Left cardiac atrium (tissue), 4 donors: ENCODE results near the gene TOR1B. TPM values are rescaled to one million over a fixed set of nuclear protein-coding genes. Genes with fewer than 3 reads are reported as not detected.

Experiments
- ATAC-seq, 2 donors: fragments of 200-7000 bp; cut with Tn5 transposase; one replicate each; pipeline ENCODE4 v1.9.1; 2020; ENCODE audit warnings: mild to moderate bottlenecking in 2 of 2, moderate library complexity in 2 of 2
- DNase-seq: peaks from one replicate; pipeline ENCODE4 v3.0.0-alpha.2; 2020
- intact Hi-C, 2 donors: fragments of 100-400 bp; cut with DNase I; formaldehyde crosslinking; loops; one replicate each; pipeline versions ENCODE4 v1.14.1 to v1.15.1; 2022 to 2023
- total RNA-seq, 2 donors: library from RNA; stranded (reverse); fragmentation: NEBNext Ultra II Directional; extraction: Animal tissue kit (Norgen Biotek cat#: 25700); gene quantifications; one replicate each; pipeline ENCODE4 v1.2.1, GENCODE V29; 2021
- donor health status: DM: no; HTN: yes; CAD: no.
- donor health status: DM: no; HTN: yes; CAD: no; lungs with severe emphysema.
- donor health status: DM: yes; HTN: yes; CAD: no.
- donor health status: Dilated cardiomyopathy.

The TOR1B gene
- total RNA-seq, 2 donors from 2014 or later, result 11.6 to 12.7 TPM

- intact Hi-C loops, result no loop called here
- DNase-seq, result no peak
- ATAC-seq, result no peak
Measured at GRCh38 chr9:129806061-129806460, 3.1 kb downstream of the TOR1B start.

- intact Hi-C loops, result no loop called here
- DNase-seq (no peak), ATAC-seq (no peak)
Measured at GRCh38 chr9:129809346-129809745, 6.4 kb downstream of the TOR1B start.

- intact Hi-C loops, result no loop called here
- DNase-seq, result no peak
- ATAC-seq, result no peak
Measured at GRCh38 chr9:129810116-129810515, 7.1 kb downstream of the TOR1B start.

- intact Hi-C loops, result no loop called here
- DNase-seq, result no peak
- no peak for ATAC-seq
Measured at GRCh38 chr9:129810788-129811187, 7.8 kb downstream of the TOR1B start.

- ATAC-seq (no peak), DNase-seq (no peak)
- intact Hi-C loops, result no loop called here
Measured at GRCh38 chr9:129811967-129812363, 9.0 kb downstream of the TOR1B start.

- DNase-seq (no peak), ATAC-seq (no peak)
- intact Hi-C loops, result no loop called here
Measured at GRCh38 chr9:129812385-129812784, 9.4 kb downstream of the TOR1B start.

- intact Hi-C loops, result no loop called here
- ATAC-seq (no peak), DNase-seq (no peak)
Measured at GRCh38 chr9:129813661-129814060, 10.7 kb downstream of the TOR1B start.

- intact Hi-C loops, result no loop called here
- DNase-seq, result no peak
- no peak for ATAC-seq
Measured at GRCh38 chr9:129814432-129815223, 11.6 kb downstream of the TOR1B start.

- ATAC-seq (no peak), DNase-seq (no peak)
- intact Hi-C loops, result no loop called here
Measured at GRCh38 chr9:129815278-129815677, 12.3 kb downstream of the TOR1B start.

GRCh38 chr9:129816501-129817435, 13.8 kb downstream of the TOR1B start:
- intact Hi-C loops, result no loop called here
- ATAC-seq, result no peak
- no peak for DNase-seq

GRCh38 chr9:129822898-129823541, 20.0 kb downstream of the TOR1B start:
- intact Hi-C loops, result no loop called here
- DNase-seq, result no peak
- ATAC-seq, result peak; percentile 13 to 44

- DNase-seq, result no peak
- peak; percentile 54 to 60 for ATAC-seq
- intact Hi-C loops, result no loop called here
Measured at GRCh38 chr9:129823542-129823934, 20.6 kb downstream of the TOR1B start.

GRCh38 chr9:129823935-129824601, 21.1 kb downstream of the TOR1B start, which contains the start of gene TOR1A:
TOR1A (minus strand) TSS chr9:129824136; CDS start chr9:129824085, 51 bp downstream.
- DNase-seq (peak; percentile 95), ATAC-seq (peak; percentile 97 to 98)
- intact Hi-C loops, result no loop called here

- DNase-seq, result no peak
- intact Hi-C loops, result no loop called here
- ATAC-seq, result no peak
Measured at GRCh38 chr9:129826344-129826743, 23.4 kb downstream of the TOR1B start.

- ATAC-seq (no peak), DNase-seq (no peak)
- intact Hi-C loops, result no loop called here
Measured at GRCh38 chr9:129826759-129827158, 23.8 kb downstream of the TOR1B start.

GRCh38 chr9:129828051-129828450, 25.1 kb downstream of the TOR1B start:
- no peak for ATAC-seq
- intact Hi-C loops, result no loop called here
- no peak for DNase-seq

GRCh38 chr9:129828969-129829368, 26.0 kb downstream of the TOR1B start:
- intact Hi-C loops, result no loop called here
- DNase-seq, result no peak
- ATAC-seq, result no peak

- DNase-seq (no peak), ATAC-seq (no peak)
- intact Hi-C loops, result no loop called here
Measured at GRCh38 chr9:129832982-129833381, 30.0 kb downstream of the TOR1B start.

- intact Hi-C loops, result no loop called here
- ATAC-seq (peak; percentile 9 to 20), DNase-seq (no peak)
Measured at GRCh38 chr9:129834489-129835127, 31.6 kb downstream of the TOR1B start.
